Caco-2 (cell line): ENCODE data around the gene SERTM1. TPM values are rescaled to one million over a fixed set of nuclear protein-coding genes. Genes with fewer than 3 reads are reported as not detected.

Experiments
- Bru-seq: library from RNA; stranded (reverse); fragments of 400-500 nt; gene quantifications from one replicate; lab custom pipeline; 2021; lab: Mats Ljungman, UMichigan
- BruChase-seq, 2 experiments: library from RNA; stranded (reverse); fragments of 400-500 nt; gene quantifications; one replicate each; lab custom pipeline; 2021; lab: Mats Ljungman, UMichigan
- BruUV-seq: library from RNA; stranded (reverse); fragments of 400-500 nt; replicated peaks from 2 replicates; lab custom pipeline; 2021; lab: Mats Ljungman, UMichigan
- CTCF ChIA-PET: fragments of 300-600 bp; sonication (Branson Sonifier 250); formaldehyde crosslinking; loops from one replicate; lab custom pipeline; 2022; ENCODE audit warnings: antibody characterized with exemption; lab: Charles Lee
- POLR2A ChIA-PET: fragments of 300-600 bp; sonication (Branson Sonifier 250); formaldehyde crosslinking; loops from one replicate; lab custom pipeline; 2022; ENCODE audit warnings: antibody characterized with exemption; lab: Charles Lee
- DNase-seq, 2 experiments: peaks; one replicate each; pipeline versions ENCODE4 v3.0.0 to v3.0.0-alpha.2; 2020 to 2022
- H3K27me3 ChIP-seq: replicated peaks from 2 replicates; pipeline ENCODE4 v1.6.0; 2011; ENCODE audit warnings: low read length; ENCODE audit not compliant: control insufficient read depth, insufficient read depth
- H3K36me3 ChIP-seq: 2 replicates; pipeline ENCODE4 v1.5.1; 2011; ENCODE audit warnings: low read length; ENCODE audit not compliant: control insufficient read depth, insufficient read depth
- H3K4me1 ChIP-seq: fragments of 250-450 bp; sonication (Bioruptor Pico); 2 replicates; pipeline ENCODE4 v1.5.1; 2020; ENCODE audit warnings: mild to moderate bottlenecking
- H3K4me3 ChIP-seq: 2 replicates; pipeline ENCODE4 v1.5.1; 2011; ENCODE audit warnings: low read depth, mild to moderate bottlenecking, control low read depth, low read length
- H3K9me3 ChIP-seq: fragments of 250-450 bp; sonication (Bioruptor Pico); 2 replicates; pipeline ENCODE4 v1.5.1; 2020; ENCODE audit warnings: mild to moderate bottlenecking, moderate library complexity
- H3K27ac Mint-ChIP-seq: one replicate; pipeline ENCODE4 v1.8.0; 2022; ENCODE audit warnings: mixed read lengths; ENCODE audit not compliant: unreplicated experiment
- H3K27me3 Mint-ChIP-seq: one replicate; pipeline ENCODE4 v1.8.0; 2022; ENCODE audit warnings: mixed read lengths; ENCODE audit not compliant: insufficient read depth, unreplicated experiment
- H3K36me3 Mint-ChIP-seq: one replicate; pipeline ENCODE4 v1.8.0; 2022; ENCODE audit warnings: mild to moderate bottlenecking, mixed read lengths; ENCODE audit not compliant: insufficient read depth, unreplicated experiment
- H3K4me1 Mint-ChIP-seq: one replicate; pipeline ENCODE4 v1.8.0; 2022; ENCODE audit warnings: low read depth, mixed read lengths; ENCODE audit not compliant: unreplicated experiment
- H3K4me3 Mint-ChIP-seq: one replicate; pipeline ENCODE4 v1.8.0; 2022; ENCODE audit warnings: mild to moderate bottlenecking, moderate library complexity, mixed read lengths; ENCODE audit not compliant: unreplicated experiment
- H3K9me3 Mint-ChIP-seq: one replicate; pipeline ENCODE4 v1.8.0; 2022; ENCODE audit warnings: mixed read lengths; ENCODE audit not compliant: unreplicated experiment
- intact Hi-C: fragments of 100-400 bp; cut with micrococcal nuclease; formaldehyde crosslinking; loops from one replicate; pipeline ENCODE4 v1.10.0; 2022; ENCODE audit not compliant: unreplicated experiment
- long read RNA-seq: library from polyadenylated mRNA; stranded (forward); transcript quantifications from one replicate; pipeline ENCODE4 v2.0.0, GENCODE V29; 2022
- total RNA-seq: library from RNA; stranded (reverse); gene quantifications from 2 replicates; pipeline ENCODE4 v1.2.3, GENCODE V29; 2022
- TF ChIP-seq, protein P1 (sequence below), 2 experiments: fragments of 200-600 bp in 1 of 2; IDR thresholded peaks; 1 replicate in 1 of 2; 2 replicates in 1 of 2; pipeline versions ENCODE4 v1.5.1 to v1.8.0; 2011 to 2022; ENCODE audit warnings: antibody characterized with exemption in 1 of 2, control low read depth in 1 of 2, inconsistent platforms in 1 of 2, low read depth in 1 of 2, low read length in 1 of 2, mild to moderate bottlenecking in 1 of 2, moderate library complexity in 1 of 2; ENCODE audit not compliant: insufficient read depth in 1 of 2, severe bottlenecking in 1 of 2, unreplicated experiment in 1 of 2

SERTM1 gene
- total RNA-seq (not detected in 2 replicates), Bru-seq, nascent RNA (percentile 6 among the genes with signal in this experiment), BruChase-seq, experiment 1, labeled RNA remaining after a 2-hour chase (not detected), BruChase-seq, experiment 2, labeled RNA remaining after a 6-hour chase (not detected)
- long read RNA-seq: 0 reads

DNA sequence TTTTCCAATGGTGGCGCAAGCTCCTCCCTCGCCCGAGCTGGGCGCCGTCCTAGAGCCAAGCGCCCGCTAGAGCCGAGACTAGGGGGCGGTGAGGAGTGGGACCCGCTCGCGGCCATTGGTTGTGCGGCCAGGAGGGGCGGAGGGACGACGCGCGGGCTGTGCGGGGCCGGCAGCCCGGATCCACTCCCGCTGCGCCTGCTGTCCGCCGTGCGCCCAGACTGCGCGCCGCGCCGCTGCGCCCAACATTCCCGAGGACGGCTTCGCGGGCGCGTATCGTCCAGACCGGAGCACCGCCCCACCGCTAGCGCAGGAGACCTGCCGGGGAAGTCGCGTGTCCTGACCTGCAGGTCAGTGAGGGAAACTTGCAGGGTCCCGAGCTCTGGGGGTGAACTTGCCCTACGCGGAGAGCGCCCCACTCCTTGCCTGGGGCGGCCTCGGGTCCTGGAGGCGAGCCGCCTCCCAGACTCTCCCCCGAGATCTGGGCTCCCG, at the start of gene SERTM1:
SERTM1 (plus strand) TSS at position 183 of the 489 bp plus-strand sequence. CDS start 21,059 bp downstream, outside the sequence.
- no peak for DNase-seq
- 0 out of 2 replicates have a peak, but pooled peaks cover 3% of the 10 kb centered on the region for H3K9me3 ChIP-seq
- Mint-ChIP-seq H3K4me1 (no peaks in the 10 kb centered on the region), H3K27me3 (peaks cover 12% of the 10 kb centered on the region), H3K4me3 (no peak within 1 kb of the TSS), H3K36me3 (no peaks in the 10 kb centered on the region), H3K9me3 (no peaks in the 10 kb centered on the region), H3K27ac (no peak within 1 kb of the TSS)
- no peaks in the 10 kb centered on the region for H3K4me1 ChIP-seq
- CTCF ChIA-PET: no interaction called here
- TF ChIP-seq, protein P1, sequence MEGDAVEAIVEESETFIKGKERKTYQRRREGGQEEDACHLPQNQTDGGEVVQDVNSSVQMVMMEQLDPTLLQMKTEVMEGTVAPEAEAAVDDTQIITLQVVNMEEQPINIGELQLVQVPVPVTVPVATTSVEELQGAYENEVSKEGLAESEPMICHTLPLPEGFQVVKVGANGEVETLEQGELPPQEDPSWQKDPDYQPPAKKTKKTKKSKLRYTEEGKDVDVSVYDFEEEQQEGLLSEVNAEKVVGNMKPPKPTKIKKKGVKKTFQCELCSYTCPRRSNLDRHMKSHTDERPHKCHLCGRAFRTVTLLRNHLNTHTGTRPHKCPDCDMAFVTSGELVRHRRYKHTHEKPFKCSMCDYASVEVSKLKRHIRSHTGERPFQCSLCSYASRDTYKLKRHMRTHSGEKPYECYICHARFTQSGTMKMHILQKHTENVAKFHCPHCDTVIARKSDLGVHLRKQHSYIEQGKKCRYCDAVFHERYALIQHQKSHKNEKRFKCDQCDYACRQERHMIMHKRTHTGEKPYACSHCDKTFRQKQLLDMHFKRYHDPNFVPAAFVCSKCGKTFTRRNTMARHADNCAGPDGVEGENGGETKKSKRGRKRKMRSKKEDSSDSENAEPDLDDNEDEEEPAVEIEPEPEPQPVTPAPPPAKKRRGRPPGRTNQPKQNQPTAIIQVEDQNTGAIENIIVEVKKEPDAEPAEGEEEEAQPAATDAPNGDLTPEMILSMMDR (IDR thresholded peaks at IDR 0.05; ENCODE audit: insufficient read depth in 1 of 2, low read depth in 1 of 2, low read length in 1 of 2, severe bottlenecking in 1 of 2, unreplicated experiment in 1 of 2): no peak
- no peaks in the 10 kb centered on the region; the same call in 1 of the 2 replicates for H3K27me3 ChIP-seq
- no TSS peak for BruUV-seq
- intact Hi-C loops: no loop called here
- H3K36me3 ChIP-seq: no peaks in the 10 kb centered on the region
- no peak within 1 kb of the TSS for H3K4me3 ChIP-seq
- POLR2A ChIA-PET: no interaction called here

GRCh38 chr13:36628377-36629056, 45.3 kb upstream of the SERTM1 start:
- Histone ChIP-seq H3K36me3 (no peaks in the 10 kb centered on the region), H3K9me3 (no peaks in the 10 kb centered on the region), H3K27me3 (no peaks in the 10 kb centered on the region), H3K4me1 (no peaks in the 10 kb centered on the region), H3K4me3 (no peak overlapping the region)
- H3K4me1 Mint-ChIP-seq: no peaks in the 10 kb centered on the region
- BruUV-seq: no TSS peak
- ChIA-PET CTCF (no interaction called here), POLR2A (no interaction called here)
- no peaks in the 10 kb centered on the region for H3K9me3 Mint-ChIP-seq
- TF ChIP-seq, protein P1 (IDR thresholded peaks at IDR 0.05; ENCODE audit: insufficient read depth in 1 of 2, low read depth in 1 of 2, low read length in 1 of 2, severe bottlenecking in 1 of 2, unreplicated experiment in 1 of 2): no peak
- H3K27me3 Mint-ChIP-seq: peaks cover 3% of the 10 kb centered on the region
- intact Hi-C loops: no loop called here
- H3K4me3 Mint-ChIP-seq: no peak overlapping the region
- H3K27ac Mint-ChIP-seq: no peak overlapping the region
- H3K36me3 Mint-ChIP-seq: no peaks in the 10 kb centered on the region
- DNase-seq: no peak

DNA sequence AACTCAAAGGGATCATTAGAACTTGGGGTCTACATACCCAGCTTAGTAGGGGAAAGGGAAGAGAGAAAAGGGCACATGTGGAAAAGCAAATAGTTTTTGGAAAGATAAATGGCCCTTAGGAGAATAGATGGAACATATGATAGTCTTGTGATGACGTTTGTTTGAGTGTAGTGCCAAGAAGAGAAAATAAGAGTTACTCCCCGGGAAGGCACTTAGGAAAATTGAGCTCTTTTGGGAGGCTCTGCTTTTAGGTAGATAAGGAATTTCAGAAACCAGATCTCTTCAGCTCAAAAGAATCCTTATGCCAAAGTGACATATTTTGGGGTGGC, 44.8 kb upstream of the SERTM1 start:
- H3K36me3 Mint-ChIP-seq: no peaks in the 10 kb centered on the region
- no peak for DNase-seq
- TF ChIP-seq, protein P1 (IDR thresholded peaks at IDR 0.05; ENCODE audit: insufficient read depth in 1 of 2, low read depth in 1 of 2, low read length in 1 of 2, severe bottlenecking in 1 of 2, unreplicated experiment in 1 of 2): no peak
- H3K4me1 ChIP-seq: no peaks in the 10 kb centered on the region
- no peaks in the 10 kb centered on the region for H3K9me3 ChIP-seq
- H3K9me3 Mint-ChIP-seq: no peaks in the 10 kb centered on the region
- H3K4me1 Mint-ChIP-seq: no peaks in the 10 kb centered on the region
- ChIA-PET CTCF (no interaction called here), POLR2A (no interaction called here)
- H3K27me3 Mint-ChIP-seq: peaks cover 3% of the 10 kb centered on the region
- H3K4me3 ChIP-seq: no peak overlapping the region
- H3K27me3 ChIP-seq: no peaks in the 10 kb centered on the region
- intact Hi-C loops: no loop called here
- no peak overlapping the region for H3K27ac Mint-ChIP-seq
- H3K36me3 ChIP-seq: no peaks in the 10 kb centered on the region
- BruUV-seq: no TSS peak
- H3K4me3 Mint-ChIP-seq: no peak overlapping the region
